D721Med (cell line): ENCODE data around the gene MYO15A.

Experiments
- DNase-seq: peaks from one replicate; pipeline ENCODE4 v3.0.0; 2011; ENCODE audit warnings: low spot score; ENCODE audit not compliant: insufficient read length
- FAIRE-seq: peaks from 2 replicates; lab custom pipeline; 2011; peaks lifted over from hg19 to GRCh38; lab: Jason Lieb, UNC
- TF ChIP-seq, protein P1 (sequence below): IDR thresholded peaks from 2 replicates; pipeline ENCODE4 v1.5.1; 2012; ENCODE audit warnings: mild to moderate bottlenecking, control low read depth; ENCODE audit not compliant: insufficient read depth; ENCODE audit errors: missing control alignments

MYO15A gene

DNA sequence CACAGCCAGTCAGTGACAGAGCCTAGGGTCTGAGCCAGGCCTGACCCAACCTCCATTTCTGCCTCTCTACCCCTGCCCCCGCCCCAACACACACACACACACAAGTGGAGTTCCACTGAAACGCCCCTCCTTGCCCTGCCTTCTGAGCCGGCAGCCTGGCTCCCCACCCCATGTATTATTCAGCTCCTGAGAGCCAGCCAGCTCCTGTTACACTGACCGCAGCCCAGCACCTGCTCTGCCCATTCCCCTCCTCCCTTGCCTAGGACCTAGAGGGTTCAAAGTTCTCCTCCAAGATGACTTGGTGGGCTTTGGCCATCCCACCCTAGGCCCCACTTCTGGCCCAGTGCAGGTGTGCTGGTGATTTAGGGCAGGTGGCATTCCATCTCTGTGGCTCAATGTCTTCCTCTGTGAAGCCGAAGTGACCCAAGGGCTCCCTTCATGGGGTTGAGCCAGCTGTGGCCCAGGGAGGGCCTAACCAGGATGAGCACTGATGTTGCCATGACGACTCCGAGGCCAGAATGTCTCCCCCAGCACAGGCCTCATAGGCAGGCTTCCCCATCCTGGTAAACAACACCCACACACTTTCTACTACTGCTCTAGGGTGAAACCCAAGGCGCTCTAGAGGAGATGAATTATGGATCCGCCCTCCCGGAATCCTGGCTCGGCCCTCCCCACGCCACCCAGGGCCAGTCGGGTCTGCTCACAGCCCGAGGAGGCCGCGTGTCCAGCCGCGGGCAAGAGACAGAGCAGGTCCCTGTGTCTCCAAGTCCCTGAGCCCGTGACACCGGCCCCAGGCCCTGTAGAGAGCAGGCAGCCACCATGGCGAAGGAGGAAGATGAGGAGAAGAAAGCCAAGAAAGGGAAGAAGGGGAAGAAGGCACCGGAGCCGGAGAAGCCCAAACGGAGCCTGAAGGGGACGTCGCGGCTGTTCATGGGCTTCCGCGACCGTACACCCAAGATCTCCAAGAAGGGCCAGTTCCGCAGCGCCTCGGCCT lies 9.7 kb downstream of the MYO15A start:
- DNase-seq (no peak), FAIRE-seq (no peak)
- TF ChIP-seq, protein P1, sequence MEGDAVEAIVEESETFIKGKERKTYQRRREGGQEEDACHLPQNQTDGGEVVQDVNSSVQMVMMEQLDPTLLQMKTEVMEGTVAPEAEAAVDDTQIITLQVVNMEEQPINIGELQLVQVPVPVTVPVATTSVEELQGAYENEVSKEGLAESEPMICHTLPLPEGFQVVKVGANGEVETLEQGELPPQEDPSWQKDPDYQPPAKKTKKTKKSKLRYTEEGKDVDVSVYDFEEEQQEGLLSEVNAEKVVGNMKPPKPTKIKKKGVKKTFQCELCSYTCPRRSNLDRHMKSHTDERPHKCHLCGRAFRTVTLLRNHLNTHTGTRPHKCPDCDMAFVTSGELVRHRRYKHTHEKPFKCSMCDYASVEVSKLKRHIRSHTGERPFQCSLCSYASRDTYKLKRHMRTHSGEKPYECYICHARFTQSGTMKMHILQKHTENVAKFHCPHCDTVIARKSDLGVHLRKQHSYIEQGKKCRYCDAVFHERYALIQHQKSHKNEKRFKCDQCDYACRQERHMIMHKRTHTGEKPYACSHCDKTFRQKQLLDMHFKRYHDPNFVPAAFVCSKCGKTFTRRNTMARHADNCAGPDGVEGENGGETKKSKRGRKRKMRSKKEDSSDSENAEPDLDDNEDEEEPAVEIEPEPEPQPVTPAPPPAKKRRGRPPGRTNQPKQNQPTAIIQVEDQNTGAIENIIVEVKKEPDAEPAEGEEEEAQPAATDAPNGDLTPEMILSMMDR, result no peak

DNA sequence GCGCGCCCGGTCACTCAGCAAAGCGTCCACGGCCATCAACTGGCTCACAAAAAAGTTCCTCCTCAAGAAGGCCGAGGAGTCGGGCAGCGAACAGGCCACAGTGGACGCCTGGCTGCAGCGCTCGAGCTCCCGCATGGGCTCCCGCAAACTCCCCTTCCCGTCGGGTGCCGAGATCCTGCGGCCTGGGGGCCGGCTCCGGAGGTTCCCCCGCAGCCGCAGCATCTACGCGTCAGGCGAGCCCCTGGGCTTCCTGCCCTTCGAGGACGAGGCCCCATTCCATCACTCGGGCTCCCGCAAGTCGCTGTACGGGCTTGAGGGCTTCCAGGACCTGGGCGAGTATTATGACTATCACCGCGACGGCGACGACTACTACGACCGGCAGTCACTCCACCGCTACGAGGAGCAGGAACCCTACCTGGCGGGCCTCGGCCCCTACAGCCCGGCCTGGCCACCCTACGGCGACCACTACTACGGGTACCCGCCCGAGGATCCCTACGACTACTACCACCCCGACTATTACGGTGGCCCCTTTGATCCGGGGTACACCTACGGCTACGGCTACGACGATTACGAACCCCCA lies 10.7 kb downstream of the MYO15A start:
- FAIRE-seq (no peak), DNase-seq (no peak)
- TF ChIP-seq, protein P1, result no peak

DNA sequence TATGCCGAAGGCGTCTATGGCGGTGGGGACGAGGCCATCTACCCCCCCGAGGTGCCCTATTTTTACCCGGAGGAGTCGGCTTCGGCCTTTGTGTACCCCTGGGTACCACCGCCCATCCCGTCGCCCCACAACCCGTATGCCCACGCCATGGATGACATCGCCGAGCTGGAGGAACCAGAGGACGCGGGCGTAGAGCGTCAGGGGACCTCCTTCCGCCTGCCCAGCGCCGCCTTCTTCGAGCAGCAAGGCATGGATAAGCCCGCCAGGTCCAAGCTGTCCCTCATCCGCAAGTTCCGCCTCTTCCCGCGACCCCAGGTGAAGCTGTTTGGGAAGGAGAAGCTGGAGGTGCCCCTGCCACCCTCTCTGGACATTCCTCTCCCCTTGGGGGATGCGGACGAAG lies 11.4 kb downstream of the MYO15A start:
- TF ChIP-seq, protein P1, result no peak
- FAIRE-seq, result no peak
- DNase-seq, result no peak

DNA sequence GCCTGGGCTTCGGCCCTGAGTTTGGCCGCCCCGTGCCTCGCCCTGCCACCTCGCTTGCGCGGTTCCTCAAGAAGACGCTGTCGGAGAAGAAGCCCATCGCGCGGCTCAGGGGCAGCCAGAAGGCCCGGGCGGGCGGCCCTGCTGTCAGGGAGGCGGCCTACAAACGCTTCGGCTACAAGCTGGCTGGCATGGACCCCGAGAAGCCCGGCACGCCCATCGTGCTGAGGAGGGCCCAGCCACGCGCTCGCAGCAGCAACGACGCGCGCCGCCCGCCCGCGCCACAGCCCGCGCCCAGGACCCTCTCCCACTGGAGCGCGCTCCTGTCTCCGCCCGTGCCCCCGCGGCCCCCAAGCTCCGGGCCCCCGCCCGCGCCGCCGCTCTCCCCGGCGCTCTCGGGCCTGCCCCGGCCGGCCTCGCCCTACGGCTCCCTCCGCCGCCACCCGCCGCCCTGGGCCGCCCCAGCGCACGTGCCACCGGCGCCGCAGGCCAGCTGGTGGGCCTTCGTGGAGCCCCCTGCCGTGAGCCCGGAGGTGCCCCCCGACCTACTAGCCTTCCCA lies 12.0 kb downstream of the MYO15A start:
- TF ChIP-seq, protein P1, result no peak
- DNase-seq, result no peak
- no peak for FAIRE-seq

DNA sequence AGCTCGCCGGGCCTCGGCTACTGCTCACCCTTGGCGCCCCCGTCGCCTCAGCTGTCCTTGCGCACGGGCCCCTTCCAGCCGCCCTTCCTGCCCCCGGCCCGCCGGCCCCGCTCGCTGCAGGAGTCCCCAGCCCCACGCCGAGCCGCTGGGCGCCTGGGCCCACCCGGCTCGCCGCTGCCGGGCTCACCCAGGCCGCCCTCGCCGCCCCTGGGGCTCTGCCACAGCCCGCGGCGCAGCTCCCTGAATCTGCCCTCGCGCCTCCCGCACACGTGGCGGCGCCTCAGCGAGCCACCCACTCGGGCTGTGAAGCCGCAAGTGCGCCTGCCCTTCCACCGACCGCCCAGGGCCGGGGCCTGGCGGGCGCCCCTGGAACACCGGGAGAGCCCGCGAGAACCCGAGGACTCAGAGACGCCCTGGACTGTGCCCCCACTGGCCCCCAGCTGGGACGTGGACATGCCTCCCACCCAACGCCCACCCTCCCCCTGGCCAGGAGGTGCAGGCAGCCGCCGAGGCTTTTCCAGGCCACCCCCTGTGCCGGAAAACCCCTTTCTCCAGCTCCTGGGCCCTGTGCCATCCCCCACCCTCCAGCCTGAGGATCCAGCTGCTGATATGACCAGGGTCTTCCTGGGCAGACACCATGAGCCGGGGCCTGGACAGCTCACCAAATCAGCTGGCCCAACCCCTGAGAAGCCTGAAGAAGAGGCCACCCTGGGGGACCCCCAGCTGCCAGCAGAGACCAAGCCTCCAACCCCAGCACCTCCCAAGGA lies 12.8 kb downstream of the MYO15A start:
- FAIRE-seq (no peak), DNase-seq (no peak)
- TF ChIP-seq, protein P1, result no peak

DNA sequence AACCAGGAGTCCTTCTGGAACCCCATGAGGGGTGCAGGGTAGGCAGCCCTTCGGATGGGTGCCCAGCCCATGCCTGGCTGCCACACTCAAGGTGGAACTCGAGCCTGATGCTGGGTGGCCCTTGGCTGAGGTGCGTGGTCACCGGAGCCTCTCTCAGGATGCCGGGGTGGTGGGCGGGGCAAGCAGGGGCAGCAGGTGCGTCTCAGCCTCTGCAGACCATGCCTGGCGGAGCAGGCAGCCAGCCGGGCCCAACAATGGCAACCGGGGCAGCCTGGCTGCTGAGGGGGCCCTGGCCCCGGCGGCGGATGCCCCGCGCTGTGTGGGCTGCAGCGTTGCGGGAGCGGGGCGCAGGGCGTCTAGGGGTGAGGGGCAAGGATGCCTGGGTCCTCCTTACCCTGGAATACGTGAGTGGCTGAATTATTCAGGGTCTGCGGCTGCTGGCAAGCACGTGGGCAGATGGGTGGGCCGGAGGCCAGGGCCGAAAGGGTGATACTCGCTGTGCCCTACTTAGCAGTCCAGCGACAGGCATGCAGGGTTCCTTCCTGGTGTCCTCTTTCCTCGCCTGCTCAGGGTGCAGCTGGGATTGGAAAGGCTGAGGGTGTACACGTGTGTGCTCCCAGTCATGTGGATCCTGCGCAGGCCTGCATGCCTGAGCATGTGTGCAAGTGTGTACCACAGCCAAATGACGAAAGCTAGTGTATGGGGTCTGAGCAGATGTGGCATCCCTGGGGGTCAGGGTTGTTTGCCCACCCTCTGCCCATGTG lies 14.6 kb downstream of the MYO15A start:
- FAIRE-seq, result no peak

More for the DNA sequence above, 14.6 kb downstream of the MYO15A start:
- TF ChIP-seq, protein P1, result no peak
- DNase-seq, result no peak
